Fibroblast of the aortic adventitia (primary cell): ENCODE results near the gene PEX13. TPM values are rescaled to one million over a fixed set of nuclear protein-coding genes. Genes with fewer than 3 reads are reported as not detected.
"Not testable (repeated sequence)": the region's sequence is repeated elsewhere in the genome, so short reads cannot be mapped to it uniquely, and the experiment has no call there.

Experiments used
- DNase-seq: peaks from one replicate; pipeline ENCODE4 v3.0.0-alpha.2; 2010; ENCODE audit warnings: low read depth
- H3K4me3 ChIP-seq: 2 replicates; pipeline ENCODE4 v1.5.1; 2011; ENCODE audit warnings: low read depth, mild to moderate bottlenecking, control low read depth, low read length, moderate library complexity
- total RNA-seq: library from RNA; depleted of rRNA; stranded (reverse); fragments of >200 nt; gene quantifications from 2 replicates; pipeline ENCODE4 v1.2.3, GENCODE V29; 2012; ENCODE audit warnings: low replicate concordance
- TF ChIP-seq, protein P1 (sequence below): IDR thresholded peaks from 2 replicates; pipeline ENCODE4 v1.5.1; 2011; ENCODE audit warnings: mild to moderate bottlenecking, low read length, control low read depth, inconsistent platforms; ENCODE audit not compliant: insufficient read depth

The PEX13 gene
- total RNA-seq, 1 donor = 26.8 TPM

DNA sequence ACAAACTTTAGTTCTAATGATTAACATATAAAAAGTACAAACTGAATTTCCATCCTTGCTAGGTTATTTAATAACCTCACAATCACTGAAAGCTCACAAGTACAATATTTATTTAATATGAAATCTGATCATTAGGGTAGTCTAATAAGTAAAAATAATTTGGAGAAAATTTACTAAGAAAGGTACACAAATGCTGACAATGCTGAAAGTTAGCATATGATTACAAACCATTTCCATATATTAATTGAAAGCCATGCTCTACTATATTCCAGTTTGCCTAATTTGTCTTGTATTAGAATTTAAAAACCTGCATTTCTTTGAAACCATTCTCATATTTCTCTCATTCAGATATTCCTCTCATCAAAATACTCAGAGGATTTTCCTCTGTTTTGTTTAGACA lies 8.2 kb upstream of the PEX13 start:
- DNase-seq = no peak
- TF ChIP-seq, protein P1, sequence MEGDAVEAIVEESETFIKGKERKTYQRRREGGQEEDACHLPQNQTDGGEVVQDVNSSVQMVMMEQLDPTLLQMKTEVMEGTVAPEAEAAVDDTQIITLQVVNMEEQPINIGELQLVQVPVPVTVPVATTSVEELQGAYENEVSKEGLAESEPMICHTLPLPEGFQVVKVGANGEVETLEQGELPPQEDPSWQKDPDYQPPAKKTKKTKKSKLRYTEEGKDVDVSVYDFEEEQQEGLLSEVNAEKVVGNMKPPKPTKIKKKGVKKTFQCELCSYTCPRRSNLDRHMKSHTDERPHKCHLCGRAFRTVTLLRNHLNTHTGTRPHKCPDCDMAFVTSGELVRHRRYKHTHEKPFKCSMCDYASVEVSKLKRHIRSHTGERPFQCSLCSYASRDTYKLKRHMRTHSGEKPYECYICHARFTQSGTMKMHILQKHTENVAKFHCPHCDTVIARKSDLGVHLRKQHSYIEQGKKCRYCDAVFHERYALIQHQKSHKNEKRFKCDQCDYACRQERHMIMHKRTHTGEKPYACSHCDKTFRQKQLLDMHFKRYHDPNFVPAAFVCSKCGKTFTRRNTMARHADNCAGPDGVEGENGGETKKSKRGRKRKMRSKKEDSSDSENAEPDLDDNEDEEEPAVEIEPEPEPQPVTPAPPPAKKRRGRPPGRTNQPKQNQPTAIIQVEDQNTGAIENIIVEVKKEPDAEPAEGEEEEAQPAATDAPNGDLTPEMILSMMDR = no peak
- no peak overlapping the region for H3K4me3 ChIP-seq

DNA sequence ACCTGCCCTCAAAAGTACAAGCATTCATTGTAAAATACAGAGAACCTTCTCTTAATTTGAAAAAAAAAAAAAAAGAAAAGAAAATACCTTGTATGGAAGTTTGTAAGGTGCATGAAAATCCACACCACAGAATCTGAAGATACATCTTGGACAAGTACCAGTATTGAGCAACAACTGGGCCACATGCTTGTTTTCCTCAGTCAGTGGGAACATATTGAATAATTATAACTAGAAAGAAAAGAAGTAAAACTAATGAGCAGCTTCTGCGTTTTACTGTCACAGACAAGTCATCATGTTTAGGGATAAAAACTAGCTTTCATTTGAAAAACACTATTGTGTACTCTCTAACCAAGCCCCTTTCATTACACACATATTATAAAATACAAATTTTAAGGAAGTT lies 5.8 kb upstream of the PEX13 start:
- H3K4me3 ChIP-seq = no peak overlapping the region
- DNase-seq = peak; percentile 44
- TF ChIP-seq, protein P1 = no peak

DNA sequence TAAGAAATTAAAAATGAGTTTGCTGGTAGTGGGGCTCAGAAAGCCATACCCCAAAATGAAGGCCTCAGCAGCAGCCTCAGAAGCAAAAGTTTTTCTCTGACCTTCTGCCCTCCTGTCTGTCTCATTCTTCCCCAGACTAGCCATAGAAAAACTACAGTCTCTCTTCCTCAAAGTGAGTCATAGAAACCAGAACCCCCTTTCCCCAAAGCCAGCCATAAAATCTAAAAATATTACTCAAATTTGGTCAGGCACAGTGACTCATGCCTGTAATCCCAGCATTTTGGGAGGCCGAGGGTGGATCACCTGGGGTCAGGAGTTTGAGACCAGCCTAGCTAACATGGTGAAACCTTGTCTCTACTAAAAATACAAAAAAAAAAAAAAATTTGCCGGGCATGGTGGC lies 5.2 kb upstream of the PEX13 start:
- not testable (repeated sequence) for H3K4me3 ChIP-seq
- peak; percentile 54 for DNase-seq

DNA sequence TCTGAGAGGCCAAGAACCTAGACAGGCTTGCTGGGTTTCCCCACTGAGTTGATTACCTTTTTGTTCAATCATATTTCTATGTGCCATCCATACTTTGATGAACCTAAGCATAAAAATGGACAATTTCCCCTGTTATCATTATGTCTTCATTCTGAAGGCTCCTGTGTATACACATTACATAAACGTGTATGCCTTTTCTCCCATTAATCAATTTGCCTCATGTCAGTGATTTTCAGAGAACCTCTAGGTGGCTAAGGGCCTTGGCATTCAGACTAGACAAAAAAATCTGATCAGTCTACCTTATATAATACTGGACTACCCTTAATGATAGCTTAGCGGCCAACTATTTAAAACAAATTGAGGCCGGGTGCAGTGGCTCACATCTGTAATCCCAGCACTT lies 4.1 kb upstream of the PEX13 start:
- H3K4me3 ChIP-seq = no peak overlapping the region
- no peak for DNase-seq
- TF ChIP-seq, protein P1 = no peak

DNA sequence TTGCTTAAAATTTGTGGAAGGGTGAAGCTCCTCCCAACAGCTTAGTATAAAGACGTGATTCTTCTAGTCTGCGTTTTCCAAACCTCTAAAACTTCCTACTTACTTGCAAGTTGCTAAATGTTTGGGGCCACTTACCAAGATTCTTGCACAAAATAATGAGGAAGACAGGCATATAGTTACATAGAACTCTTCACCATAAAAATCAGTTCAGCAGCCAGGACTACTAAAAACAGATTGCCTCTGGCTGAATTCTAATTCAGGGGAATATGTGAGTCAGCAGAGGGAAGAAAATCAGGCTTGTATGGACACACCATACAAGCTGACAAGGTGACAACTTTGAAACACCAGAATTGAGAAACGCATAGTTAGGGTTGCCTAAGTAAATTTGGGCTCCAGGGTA lies 2.8 kb upstream of the PEX13 start:
- TF ChIP-seq, protein P1 = no peak
- no peak for DNase-seq
- H3K4me3 ChIP-seq = no peak overlapping the region

DNA sequence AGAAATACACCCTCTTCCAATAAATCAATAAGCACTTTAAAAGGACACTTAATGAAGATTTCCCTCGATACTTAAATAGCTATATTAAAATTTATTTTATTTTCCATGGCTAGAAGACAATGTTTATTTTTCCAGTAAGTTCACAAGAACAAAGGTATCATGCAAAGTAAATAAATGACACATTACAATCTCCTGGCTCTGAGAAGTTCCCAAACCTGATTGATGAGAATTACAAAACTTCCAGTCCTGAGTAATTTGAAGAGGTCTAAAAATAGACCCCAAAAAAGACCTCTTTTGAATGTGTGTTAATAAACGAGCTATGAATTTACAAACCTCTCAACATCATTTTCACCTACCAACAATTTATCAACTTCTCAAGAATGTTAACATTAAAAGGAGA lies 1.5 kb upstream of the PEX13 start:
- TF ChIP-seq, protein P1 = no peak
- peak overlapping the region; percentile 94 for H3K4me3 ChIP-seq

DNA sequence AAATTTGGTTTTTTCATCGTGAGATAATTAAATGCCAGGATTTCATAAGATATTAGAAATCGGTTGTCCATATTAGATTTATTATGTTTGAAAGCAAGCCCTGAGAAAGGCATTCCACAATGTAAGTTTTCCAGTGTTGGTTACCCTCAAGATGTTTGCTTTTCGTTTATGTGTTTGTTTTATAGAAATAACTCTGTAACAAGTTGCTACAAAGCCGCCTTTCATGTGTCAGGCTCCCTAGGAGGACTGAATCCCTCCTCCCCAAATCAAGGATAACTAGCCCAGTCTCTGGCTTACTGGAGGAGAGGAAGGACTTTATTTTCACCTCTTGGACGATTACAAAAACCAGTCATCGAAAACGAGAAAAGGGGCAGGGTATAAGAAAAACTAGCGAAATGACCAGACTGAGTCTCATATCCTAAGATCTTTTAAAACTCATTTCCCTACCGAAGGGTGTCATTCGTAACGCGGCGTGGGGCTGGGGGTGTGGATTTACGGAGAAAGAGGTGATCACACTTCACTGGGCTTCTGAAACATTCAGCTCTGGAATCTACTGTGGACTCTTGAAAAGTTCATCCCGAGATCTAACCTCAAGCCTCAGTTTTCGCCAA lies 1.0 kb upstream of the PEX13 start:
- peak; percentile 4 for DNase-seq
- TF ChIP-seq, protein P1 = no peak
- peak overlapping the region; percentile 94 for H3K4me3 ChIP-seq

More for the DNA sequence above, 1.5 kb upstream of the PEX13 start:
- no peak for DNase-seq
